Loucy (cell line): ENCODE measurements around the gene SELENOO.

Experiments used
- H2AFZ ChIP-seq: fragments of 200-600 bp; sonication (generic); 2 replicates; pipeline ENCODE4 v1.6.0; 2016; ENCODE audit warnings: antibody characterized with exemption, mild to moderate bottlenecking, low read length, moderate library complexity
- H3F3A ChIP-seq: fragments of 200-600 bp; 2 replicates; pipeline ENCODE4 v1.6.0; 2016; ENCODE audit warnings: antibody characterized with exemption, low read depth, mild to moderate bottlenecking
- H3K27me3 ChIP-seq: fragments of 200-600 bp; sonication (generic); 2 replicates; pipeline ENCODE4 v1.6.1; 2014; ENCODE audit warnings: low read length, mild to moderate bottlenecking; ENCODE audit not compliant: insufficient read depth, poor library complexity, severe bottlenecking
- H3K36me3 ChIP-seq: fragments of 200-600 bp; sonication (generic); 2 replicates; pipeline ENCODE4 v1.6.1; 2016; ENCODE audit warnings: low read length; ENCODE audit not compliant: insufficient read depth
- H3K4me1 ChIP-seq: fragments of 200-600 bp; sonication (generic); 2 replicates; pipeline ENCODE4 v1.5.1; 2014; ENCODE audit warnings: low read length, mild to moderate bottlenecking; ENCODE audit not compliant: insufficient read depth, poor library complexity, severe bottlenecking
- H3K4me2 ChIP-seq: fragments of 200-600 bp; sonication (generic); 2 replicates; pipeline ENCODE4 v1.6.0; 2014; ENCODE audit warnings: antibody characterized with exemption, low read length, low read depth, mild to moderate bottlenecking; ENCODE audit not compliant: poor library complexity, severe bottlenecking
- H3K4me3 ChIP-seq: fragments of 200-600 bp; sonication (generic); 2 replicates; pipeline ENCODE4 v1.5.1; 2014; ENCODE audit warnings: low read length, mild to moderate bottlenecking, mixed read lengths; ENCODE audit not compliant: poor library complexity, severe bottlenecking
- H3K79me2 ChIP-seq: fragments of 200-600 bp; sonication (generic); 2 replicates; pipeline ENCODE4 v1.6.1; 2014; ENCODE audit warnings: low read length; ENCODE audit not compliant: insufficient read depth
- H3K9ac ChIP-seq: fragments of 200-600 bp; sonication (generic); 2 replicates; pipeline ENCODE4 v1.6.0; 2014; ENCODE audit warnings: mild to moderate bottlenecking, low read depth, low read length, moderate library complexity; ENCODE audit not compliant: poor library complexity, severe bottlenecking
- H3K9me2 ChIP-seq: fragments of 200-600 bp; sonication (generic); replicated peaks from 2 replicates; pipeline ENCODE4 v1.6.1; 2016; ENCODE audit warnings: low read depth, low read length, mixed read lengths
- H3K9me3 ChIP-seq: fragments of 200-600 bp; sonication (generic); 2 replicates; pipeline ENCODE4 v1.6.1; 2014; ENCODE audit warnings: mild to moderate bottlenecking, antibody characterized with exemption, low read length, low read depth; ENCODE audit not compliant: insufficient read depth
- H4K20me1 ChIP-seq: fragments of 200-600 bp; sonication (generic); 2 replicates; pipeline ENCODE4 v1.6.0; 2014; ENCODE audit warnings: antibody characterized with exemption, low read length, mild to moderate bottlenecking; ENCODE audit not compliant: insufficient read depth, poor library complexity, severe bottlenecking
- CTCF ChIP-seq: fragments of 200-600 bp; sonication (generic); conservative IDR thresholded peaks from 2 replicates; pipeline ENCODE4 v1.5.1; 2014; ENCODE audit warnings: mild to moderate bottlenecking, antibody characterized with exemption, low read length
- EZH2phosphoT487 ChIP-seq: fragments of 200-600 bp; IDR thresholded peaks from 2 replicates; pipeline ENCODE4 v1.6.1; 2018; ENCODE audit warnings: antibody characterized with exemption, mild to moderate bottlenecking, moderate library complexity, borderline replicate concordance

SELENOO gene

GRCh38 chr22:50153056-50153755 lies 47.6 kb upstream of the SELENOO start:
- TF ChIP-seq CTCF, result no peak
- no peak for TF ChIP-seq EZH2phosphoT487
- Histone ChIP-seq H3K9ac (no peak overlapping the region), H3K4me2 (no peak overlapping the region), H3K27me3 (no peaks in the 10 kb centered on the region), H3K9me3 (no peaks in the 10 kb centered on the region), H2AFZ (no peak overlapping the region), H3K79me2 (no peaks in the 10 kb centered on the region), H3K36me3 (no peaks in the 10 kb centered on the region), H3K4me1 (no peaks in the 10 kb centered on the region), H3K4me3 (no peak overlapping the region), H3K9me2 (no peaks in the 10 kb centered on the region), H3F3A (no peaks in the 10 kb centered on the region), H4K20me1 (no peaks in the 10 kb centered on the region)

GRCh38 chr22:50153756-50154140 lies 47.1 kb upstream of the SELENOO start:
- Histone ChIP-seq H3K4me3 (no peak overlapping the region), H3K4me2 (no peak overlapping the region), H3F3A (no peaks in the 10 kb centered on the region), H3K27me3 (no peaks in the 10 kb centered on the region), H3K9me3 (no peaks in the 10 kb centered on the region), H3K9ac (no peak overlapping the region), H2AFZ (no peak overlapping the region), H4K20me1 (no peaks in the 10 kb centered on the region), H3K79me2 (no peaks in the 10 kb centered on the region), H3K36me3 (no peaks in the 10 kb centered on the region), H3K4me1 (no peaks in the 10 kb centered on the region), H3K9me2 (no peaks in the 10 kb centered on the region)
- TF ChIP-seq EZH2phosphoT487 (no peak), CTCF (no peak)

- H3K9me2 ChIP-seq, result no peaks in the 10 kb centered on the region
- H3K9me3 ChIP-seq, result no peaks in the 10 kb centered on the region
- H3K79me2 ChIP-seq, result no peaks in the 10 kb centered on the region
- no peak overlapping the region for H3K9ac ChIP-seq
- TF ChIP-seq CTCF, result no peak
- TF ChIP-seq EZH2phosphoT487, result no peak
- no peaks in the 10 kb centered on the region for H3K27me3 ChIP-seq
- no peak overlapping the region for H3K4me3 ChIP-seq
- H3K4me1 ChIP-seq, result no peaks in the 10 kb centered on the region
- no peaks in the 10 kb centered on the region for H3K36me3 ChIP-seq
- no peaks in the 10 kb centered on the region for H3F3A ChIP-seq
- H3K4me2 ChIP-seq, result no peak overlapping the region
- no peak overlapping the region for H2AFZ ChIP-seq
- no peaks in the 10 kb centered on the region for H4K20me1 ChIP-seq
Measured at GRCh38 chr22:50157709-50158375, 43.0 kb upstream of the SELENOO start.
